K562 (cell line): Measurements from ENCODE around the gene CALML6. TPM values are rescaled to one million over a fixed set of nuclear protein-coding genes. Genes with fewer than 3 reads are reported as not detected.

Experiments used
- ARID3A ChIP-seq: IDR thresholded peaks from 2 replicates; pipeline ENCODE4 v1.6.1; 2012; ENCODE audit warnings: low read depth, low read length, improper control_type of control experiment, borderline replicate concordance
- CBFB ChIP-seq: sonication (generic); formaldehyde crosslinking; IDR thresholded peaks from 2 replicates; pipeline ENCODE4 v1.4.0; 2020; ENCODE audit warnings: mild to moderate bottlenecking, missing genetic modification reagents
- CBX3 ChIP-seq, 2 experiments: IDR thresholded peaks; 1 replicate in 1 of 2; 2 replicates in 1 of 2; pipeline ENCODE4 v1.6.1; 2012; ENCODE audit warnings: inconsistent platforms in 2 of 2, low read length in 2 of 2, borderline replicate concordance in 1 of 2, control low read depth in 1 of 2
- CHAMP1 ChIP-seq: fragments of 450-650 bp; IDR thresholded peaks from 2 replicates; pipeline ENCODE4 v1.6.1; 2016; ENCODE audit warnings: mild to moderate bottlenecking
- E2F6 ChIP-seq, 2 experiments: IDR thresholded peaks; 2 replicates each; pipeline ENCODE4 v1.6.1; 2011; ENCODE audit warnings: borderline replicate concordance in 1 of 2, control low read depth in 1 of 2, low read depth in 1 of 2, low read length in 1 of 2, mild to moderate bottlenecking in 1 of 2, mixed read lengths in 1 of 2, moderate library complexity in 1 of 2; ENCODE audit not compliant: insufficient read depth in 1 of 2, insufficient read length in 1 of 2, poor library complexity in 1 of 2, severe bottlenecking in 1 of 2; ENCODE audit errors: extremely low read depth in 1 of 2
- ETV6 ChIP-seq, 3 experiments: fragments of 150-350 bp in 1 of 3; sonication (generic) in 1 of 3; formaldehyde crosslinking in 1 of 3; IDR thresholded peaks; 2 replicates each; pipeline versions ENCODE4 v1.6.1 to v1.8.0; 2014 to 2022; ENCODE audit warnings: borderline replicate concordance in 2 of 3, low read depth in 2 of 3, antibody characterized with exemption in 1 of 3, low read length in 1 of 3, mild to moderate bottlenecking in 1 of 3, missing genetic modification reagents in 1 of 3
- GATAD2A ChIP-seq: fragments of 450-650 bp; IDR thresholded peaks from 2 replicates; pipeline ENCODE4 v1.6.1; 2017
- HDAC1 ChIP-seq, 2 experiments: fragments of 450-650 bp; IDR thresholded peaks; 2 replicates each; pipeline ENCODE4 v1.6.1; 2016 to 2017; ENCODE audit warnings: inconsistent platforms in 1 of 2, mild to moderate bottlenecking in 1 of 2, moderate library complexity in 1 of 2
- KDM2B ChIP-seq: fragments of 250-450 bp; sonication (Bioruptor Pico); IDR thresholded peaks from 2 replicates; pipeline ENCODE4 v1.8.0; 2021; ENCODE audit warnings: mild to moderate bottlenecking, moderate library complexity
- KDM5B ChIP-seq: fragments of 200-600 bp; sonication (generic); IDR thresholded peaks from 2 replicates; pipeline ENCODE4 v1.6.1; 2012; ENCODE audit warnings: low read depth, mild to moderate bottlenecking, moderate library complexity, low read length, control low read depth, inconsistent platforms; ENCODE audit not compliant: insufficient replicate concordance
- MYNN ChIP-seq, 2 experiments: sonication (generic); formaldehyde crosslinking in 1 of 2; IDR thresholded peaks; 2 replicates each; pipeline versions ENCODE4 v1.5.0 to v1.6.1; 2016 to 2020; ENCODE audit warnings: antibody characterized with exemption in 1 of 2, missing genetic modification reagents in 1 of 2
- THRA ChIP-seq: fragments of 450-650 bp; IDR thresholded peaks from 2 replicates; pipeline ENCODE4 v1.6.1; 2017; ENCODE audit warnings: mild to moderate bottlenecking, moderate library complexity
- THRAP3 ChIP-seq: fragments of 450-650 bp; IDR thresholded peaks from 2 replicates; pipeline ENCODE4 v1.6.1; 2016; ENCODE audit warnings: mild to moderate bottlenecking, inconsistent platforms, borderline replicate concordance
- ZNF384 ChIP-seq: IDR thresholded peaks from 2 replicates; pipeline ENCODE4 v1.6.1; 2012; ENCODE audit warnings: low read depth, low read length, improper control_type of control experiment
- ZNF512 ChIP-seq: IDR thresholded peaks from 2 replicates; pipeline ENCODE4 v1.6.1; 2016; ENCODE audit warnings: missing genetic modification characterization, missing compliant biosample characterization
- ZNF780A ChIP-seq: fragments of 250-450 bp; sonication (Bioruptor Pico); IDR thresholded peaks from 2 replicates; pipeline ENCODE4 v1.5.0; 2021; ENCODE audit warnings: mild to moderate bottlenecking
- polyA plus RNA-seq, 8 experiments: library from polyadenylated mRNA; depleted of rRNA in 4 of 8; stranded (reverse) in 5 of 8; unstranded in 3 of 8; fragments of >200 nt; fragmentation: Nextera tagmentation in 2 of 8; fragmentation: Illumina TruSeq in 1 of 8; extraction: Ambion mirVana in 2 of 8; extraction: Trizol in 1 of 8; gene quantifications; 2 replicates each; pipeline versions ENCODE4 v1.2.1 to v1.2.3, GENCODE V29; 2011 to 2014; ENCODE audit warnings: inconsistent platforms in 1 of 8, missing spikeins in 1 of 8
- total RNA-seq, 7 experiments: library from RNA; depleted of rRNA in 6 of 7; stranded (reverse); fragments of >200 nt in 6 of 7; fragmentation: Illumina TruSeq in 2 of 7; extraction: Trizol in 2 of 7; gene quantifications; 2 replicates each; pipeline versions ENCODE4 v1.2.1 to v1.2.3, GENCODE V29; 2011 to 2021; ENCODE audit warnings: low replicate concordance in 1 of 7

The CALML6 gene
- total and polyA plus RNA-seq, 9 of the 15 experiments (the other 6 are each of a cell fraction or from before 2014, with no cell fraction given), result 0.14 TPM; not detected in 8

- 0 out of 2 replicates have a peak, but pooled peaks have one; percentile 25 for TF ChIP-seq KDM2B
- TF ChIP-seq CBX3 (IDR thresholded peaks at IDR 0.05; ENCODE audit: borderline replicate concordance in 1 of 2, low read length in 2 of 2), result no peak; a peak in 1 of 3 replicates
- no peak for TF ChIP-seq ETV6 (IDR thresholded peaks at IDR 0.05; ENCODE audit: borderline replicate concordance in 1 of 2, low read depth in 2 of 2, low read length in 1 of 2)
- no peak for TF ChIP-seq ETV6 (CRISPR knock-in tag; IDR thresholded peaks at IDR 0.05; ENCODE audit: borderline replicate concordance)
- TF ChIP-seq THRA, result no peak
- TF ChIP-seq THRAP3, result no peak
- no peak for TF ChIP-seq ZNF780A
- TF ChIP-seq E2F6 (IDR thresholded peaks at IDR 0.05; ENCODE audit: borderline replicate concordance in 1 of 2, extremely low read depth in 1 of 2, insufficient read depth in 1 of 2, insufficient read length in 1 of 2, low read depth in 1 of 2, low read length in 1 of 2, poor library complexity in 1 of 2, severe bottlenecking in 1 of 2), result peak; percentile 52 to 72
- no peak for TF ChIP-seq CBFB (CRISPR knock-in tag)
- TF ChIP-seq ZNF384, result no peak
- TF ChIP-seq HDAC1 (IDR thresholded peaks at IDR 0.05), result peak in 1 of 2 experiments; percentile 71; a peak in 1 of 4 replicates
- no peak for TF ChIP-seq CHAMP1
- TF ChIP-seq KDM5B, result peak; percentile 65
- TF ChIP-seq ARID3A, result no peak
- TF ChIP-seq GATAD2A, result peak; percentile 38; the same call in 1 of the 2 replicates
- no peak for TF ChIP-seq ZNF512 (tag)
- 0 out of 2 replicates have a peak, but pooled peaks have one; percentile 29 for TF ChIP-seq MYNN (IDR thresholded peaks at IDR 0.05)
- no peak for TF ChIP-seq MYNN (CRISPR knock-in tag; IDR thresholded peaks at IDR 0.05)
Observed at GRCh38 chr1:1891349-1892078, 23.5 kb upstream of the CALML6 start (continued).
